Spleen (tissue), 7 donors: ENCODE data around the gene KDM5B.

Experiments
- CTCF ChIP-seq, 11 experiments: fragments of 200-600 bp in 7 of 11; fragments of 450-650 bp in 4 of 11; sonication (generic) in 4 of 11; IDR thresholded peaks in 8 of 11; conservative IDR thresholded peaks in 3 of 11; 1 replicate in 7 of 11; 2 replicates in 4 of 11; pipeline versions ENCODE4 v1.4.0 to v1.8.0; 2016 to 2021; ENCODE audit warnings: antibody characterized with exemption in 11 of 11, inconsistent platforms in 4 of 11, mild to moderate bottlenecking in 1 of 11
- POLR2A ChIP-seq, 3 donors: fragments of 450-650 bp; IDR thresholded peaks; one replicate each; pipeline ENCODE4 v1.5.1; 2017; ENCODE audit warnings: antibody characterized with exemption in 3 of 3, mild to moderate bottlenecking in 1 of 3
- POLR2AphosphoS5 ChIP-seq, 3 donors: sonication (generic); formaldehyde crosslinking; IDR thresholded peaks; one replicate each; pipeline ENCODE4 v1.5.1; 2017; ENCODE audit warnings: antibody characterized with exemption in 3 of 3
- donor health status: DM: no; HTN: no; CAD: no; lungs with moderate emphysema.
- donor health status: DM: no; HTN: no; CAD: no.
- donor health status: DM: no; HTN: no; CAD: no.

GRCh38 chr1:202834771-202835547 lies 26.7 kb upstream of the KDM5B start:
- TF ChIP-seq POLR2A (IDR thresholded peaks at IDR 0.05) = no peak
- TF ChIP-seq CTCF (IDR thresholded peaks at IDR 0.05 in 8 of 11, conservative IDR thresholded peaks at IDR 0.05 in 3 of 11) = no peak
- no peak for TF ChIP-seq POLR2AphosphoS5 (IDR thresholded peaks at IDR 0.05)
